A673 (cell line): ENCODE data around the gene INTU. TPM values are rescaled to one million over a fixed set of nuclear protein-coding genes. Genes with fewer than 3 reads are reported as not detected.

Experiments used
- BruUV-seq: library from RNA; stranded (reverse); fragments of 400-500 nt; replicated peaks from 2 replicates; lab custom pipeline; 2021; lab: Mats Ljungman, UMichigan
- CTCF ChIA-PET: fragments of 300-600 bp; sonication (Branson Sonifier 250); formaldehyde crosslinking; loops from one replicate; lab custom pipeline; 2022; ENCODE audit warnings: antibody characterized with exemption; lab: Charles Lee
- POLR2A ChIA-PET: fragments of 300-600 bp; sonication (Branson Sonifier 250); formaldehyde crosslinking; loops from one replicate; lab custom pipeline; 2022; ENCODE audit warnings: antibody characterized with exemption; ENCODE audit not compliant: low non-redundant PET; lab: Charles Lee
- DNase-seq: peaks from one replicate; pipeline ENCODE4 v3.0.0-alpha.2; 2015; ENCODE audit warnings: low spot score
- H3K27ac ChIP-seq: fragments of 200-600 bp; sonication (generic); 2 replicates; pipeline ENCODE4 v1.5.1; 2016; ENCODE audit warnings: mixed run types, low read depth, mild to moderate bottlenecking, mixed read lengths, antibody characterized with exemption, low read length; ENCODE audit not compliant: poor library complexity, severe bottlenecking
- H3K27me3 ChIP-seq: fragments of 200-600 bp; sonication (generic); replicated peaks from 2 replicates; pipeline ENCODE4 v1.6.1; 2017; ENCODE audit warnings: mixed run types, low read depth, mild to moderate bottlenecking, mixed read lengths, antibody characterized with exemption, low read length; ENCODE audit not compliant: insufficient read depth, poor library complexity
- H3K36me3 ChIP-seq: fragments of 200-600 bp; sonication (generic); 2 replicates; pipeline ENCODE4 v1.6.1; 2016; ENCODE audit warnings: mixed run types, mild to moderate bottlenecking, mixed read lengths, antibody characterized with exemption, low read length; ENCODE audit not compliant: insufficient read depth, poor library complexity, severe bottlenecking
- H3K4me1 ChIP-seq: fragments of 200-600 bp; sonication (generic); 2 replicates; pipeline ENCODE4 v1.6.1; 2017; ENCODE audit warnings: mixed run types, mild to moderate bottlenecking, mixed read lengths, antibody characterized with exemption, low read length; ENCODE audit not compliant: insufficient read depth, poor library complexity, severe bottlenecking
- H3K4me3 ChIP-seq: fragments of 200-600 bp; sonication (generic); 2 replicates; pipeline ENCODE4 v1.5.1; 2016; ENCODE audit warnings: low read depth, mixed run types, mild to moderate bottlenecking, mixed read lengths, low read length; ENCODE audit not compliant: poor library complexity, severe bottlenecking
- H3K9me3 ChIP-seq: fragments of 200-600 bp; sonication (generic); 2 replicates; pipeline ENCODE4 v1.6.1; 2016; ENCODE audit warnings: mixed run types, low read depth, mild to moderate bottlenecking, mixed read lengths, antibody characterized with exemption, low read length; ENCODE audit not compliant: poor library complexity, severe bottlenecking
- EZH2 ChIP-seq: fragments of 200-600 bp; sonication (generic); IDR thresholded peaks from 2 replicates; pipeline ENCODE4 v1.6.1; 2017; ENCODE audit warnings: borderline replicate concordance, low read depth, mild to moderate bottlenecking, mixed read lengths, antibody characterized with exemption, low read length; ENCODE audit not compliant: poor library complexity, severe bottlenecking
- intact Hi-C: fragments of 100-400 bp; cut with micrococcal nuclease; formaldehyde crosslinking; loops from one replicate; pipeline ENCODE4 v1.10.0; 2022; ENCODE audit not compliant: unreplicated experiment
- total RNA-seq: library from RNA; stranded (reverse); gene quantifications from 2 replicates; pipeline ENCODE4 v1.2.3, GENCODE V29; 2021
- TF ChIP-seq, protein P1 (sequence below): fragments of 300-800, 200-600 bp; sonication (generic); conservative IDR thresholded peaks from 2 replicates; pipeline ENCODE4 v1.5.1; 2017; ENCODE audit warnings: low read depth, mild to moderate bottlenecking, antibody characterized with exemption, low read length, moderate library complexity, mixed read lengths

INTU gene
- total RNA-seq, 1 experiment from 2014 or later = 11.2 TPM

- no peak overlapping the region for H3K27ac ChIP-seq
- H3K27me3 ChIP-seq = no peaks in the 10 kb centered on the region
- peaks cover 11% of the 10 kb centered on the region for H3K4me1 ChIP-seq
- ChIA-PET CTCF (no interaction called here), POLR2A (no interaction called here)
- intact Hi-C loops = no loop called here
- no peaks in the 10 kb centered on the region for H3K9me3 ChIP-seq
- H3K4me3 ChIP-seq = no peak overlapping the region
- H3K36me3 ChIP-seq = no peaks in the 10 kb centered on the region
- no peak for TF ChIP-seq EZH2
- TF ChIP-seq, protein P1, sequence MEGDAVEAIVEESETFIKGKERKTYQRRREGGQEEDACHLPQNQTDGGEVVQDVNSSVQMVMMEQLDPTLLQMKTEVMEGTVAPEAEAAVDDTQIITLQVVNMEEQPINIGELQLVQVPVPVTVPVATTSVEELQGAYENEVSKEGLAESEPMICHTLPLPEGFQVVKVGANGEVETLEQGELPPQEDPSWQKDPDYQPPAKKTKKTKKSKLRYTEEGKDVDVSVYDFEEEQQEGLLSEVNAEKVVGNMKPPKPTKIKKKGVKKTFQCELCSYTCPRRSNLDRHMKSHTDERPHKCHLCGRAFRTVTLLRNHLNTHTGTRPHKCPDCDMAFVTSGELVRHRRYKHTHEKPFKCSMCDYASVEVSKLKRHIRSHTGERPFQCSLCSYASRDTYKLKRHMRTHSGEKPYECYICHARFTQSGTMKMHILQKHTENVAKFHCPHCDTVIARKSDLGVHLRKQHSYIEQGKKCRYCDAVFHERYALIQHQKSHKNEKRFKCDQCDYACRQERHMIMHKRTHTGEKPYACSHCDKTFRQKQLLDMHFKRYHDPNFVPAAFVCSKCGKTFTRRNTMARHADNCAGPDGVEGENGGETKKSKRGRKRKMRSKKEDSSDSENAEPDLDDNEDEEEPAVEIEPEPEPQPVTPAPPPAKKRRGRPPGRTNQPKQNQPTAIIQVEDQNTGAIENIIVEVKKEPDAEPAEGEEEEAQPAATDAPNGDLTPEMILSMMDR = no peak
- no TSS peak for BruUV-seq
- DNase-seq = no peak
Observed at GRCh38 chr4:127629371-127629770, 3.4 kb upstream of the INTU start.

DNA sequence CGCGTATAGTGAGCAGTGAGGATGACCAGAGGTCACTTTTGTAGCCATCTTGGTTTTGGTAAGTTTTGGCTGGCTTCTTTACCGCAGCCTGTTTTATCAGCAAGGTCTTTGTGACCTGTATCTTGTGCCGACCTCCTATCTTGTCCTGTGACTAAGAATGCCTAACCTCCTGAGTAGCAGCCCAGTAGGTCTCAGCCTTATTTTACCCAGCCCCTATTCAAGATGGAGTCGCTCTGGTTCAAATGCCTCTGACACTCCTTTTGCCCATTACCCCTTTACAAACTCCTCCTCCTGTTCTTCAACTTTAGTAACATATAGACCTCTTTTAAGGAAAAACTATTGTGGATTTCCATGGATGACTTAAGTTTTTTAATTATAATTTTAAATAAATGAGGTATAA lies 2.6 kb upstream of the INTU start:
- Histone ChIP-seq H3K4me1 (peaks cover 11% of the 10 kb centered on the region), H3K27me3 (no peaks in the 10 kb centered on the region), H3K27ac (no peak overlapping the region), H3K4me3 (no peak overlapping the region), H3K36me3 (no peaks in the 10 kb centered on the region), H3K9me3 (no peaks in the 10 kb centered on the region)
- intact Hi-C loops = no loop called here
- TF ChIP-seq, protein P1 = no peak
- TF ChIP-seq EZH2 = no peak
- ChIA-PET CTCF (no interaction called here), POLR2A (no interaction called here)
- BruUV-seq = no TSS peak
- no peak for DNase-seq

DNA sequence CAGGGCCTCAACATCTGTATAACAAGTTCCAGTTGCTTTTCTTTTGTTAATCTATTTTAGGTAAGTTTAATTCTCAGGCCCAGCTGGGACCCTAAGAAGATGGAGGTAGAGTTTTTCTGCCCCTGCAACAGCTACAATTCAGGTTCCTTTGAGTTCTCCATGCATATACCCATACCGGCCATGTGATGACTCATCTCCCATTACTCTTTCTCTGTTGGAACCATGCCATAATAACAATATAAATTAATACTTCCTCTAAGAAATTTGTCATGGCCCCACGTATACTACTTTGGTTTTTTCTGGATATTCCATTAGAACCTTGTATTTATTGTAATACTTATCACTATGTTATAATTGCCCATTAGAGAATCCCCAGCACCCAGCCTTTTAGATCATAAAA lies 1.3 kb upstream of the INTU start:
- peak; percentile 30 for DNase-seq
- Histone ChIP-seq H3K4me1 (peaks cover 11% of the 10 kb centered on the region), H3K27ac (no peak overlapping the region), H3K27me3 (no peaks in the 10 kb centered on the region), H3K4me3 (no peak overlapping the region), H3K9me3 (no peaks in the 10 kb centered on the region), H3K36me3 (no peaks in the 10 kb centered on the region)
- intact Hi-C loops = no loop called here
- BruUV-seq = no TSS peak
- TF ChIP-seq EZH2 = no peak
- TF ChIP-seq, protein P1 = no peak
- ChIA-PET POLR2A (interaction anchor here (0.6 kb wide), 1 partner anchor 69 kb away, joined by 4 read pairs; no protein-coding TSS in a partner anchor), CTCF (no interaction called here)
